BLaER1 (cell line): ENCODE results near the gene RASAL2.
"Not testable (repeated sequence)": the region's sequence is repeated elsewhere in the genome, so short reads cannot be mapped to it uniquely, and the experiment has no call there.

ENCODE experiments used
- H3K27ac ChIP-seq: shearing (Covaris generic); formaldehyde crosslinking; 2 replicates; pipeline ENCODE4 v1.8.1; 2022
- H3K27me3 ChIP-seq: shearing (Covaris generic); formaldehyde crosslinking; 2 replicates; pipeline ENCODE4 v1.8.1; 2022
- H3K36me3 ChIP-seq: shearing (Covaris generic); formaldehyde crosslinking; 2 replicates; pipeline ENCODE4 v1.8.1; 2022
- H3K4me1 ChIP-seq: shearing (Covaris generic); formaldehyde crosslinking; 2 replicates; pipeline ENCODE4 v1.8.1; 2022
- H3K4me2 ChIP-seq: shearing (Covaris generic); formaldehyde crosslinking; 2 replicates; pipeline ENCODE4 v1.8.1; 2022
- H3K4me3 ChIP-seq: shearing (Covaris generic); formaldehyde crosslinking; 2 replicates; pipeline ENCODE4 v1.8.1; 2022
- H3K9ac ChIP-seq: shearing (Covaris generic); formaldehyde crosslinking; 2 replicates; pipeline ENCODE4 v1.8.1; 2022
- H3K9me3 ChIP-seq: shearing (Covaris generic); formaldehyde crosslinking; 2 replicates; pipeline ENCODE4 v1.8.1; 2022
- H4K20me1 ChIP-seq: shearing (Covaris generic); formaldehyde crosslinking; 2 replicates; pipeline ENCODE4 v1.8.1; 2022
- Cebpa-rat ChIP-seq: shearing (Covaris generic); IDR thresholded peaks from 2 replicates; pipeline ENCODE4 v1.8.1; 2022

Gene RASAL2

GRCh38 chr1:178502330-178502714, 408.4 kb downstream of the RASAL2 start:
- Histone ChIP-seq H3K27me3 (no peaks in the 10 kb centered on the region), H3K9ac (no peak overlapping the region), H3K36me3 (no peaks in the 10 kb centered on the region), H4K20me1 (no peaks in the 10 kb centered on the region), H3K4me3 (no peak overlapping the region), H3K9me3 (no peaks in the 10 kb centered on the region), H3K4me1 (peaks cover 31% of the 10 kb centered on the region), H3K4me2 (no peak overlapping the region), H3K27ac (no peak overlapping the region)
- no peak for TF ChIP-seq Cebpa-rat

GRCh38 chr1:178502856-178503255, 409.0 kb downstream of the RASAL2 start:
- Histone ChIP-seq H3K4me1 (peaks cover 27% of the 10 kb centered on the region), H3K36me3 (no peaks in the 10 kb centered on the region), H3K4me3 (no peak overlapping the region), H4K20me1 (no peaks in the 10 kb centered on the region), H3K27me3 (no peaks in the 10 kb centered on the region), H3K4me2 (no peak overlapping the region), H3K27ac (no peak overlapping the region), H3K9me3 (no peaks in the 10 kb centered on the region), H3K9ac (no peak overlapping the region)
- no peak for TF ChIP-seq Cebpa-rat

- H3K4me2 ChIP-seq, H3K9me3 ChIP-seq, H3K9ac ChIP-seq, H3K27me3 ChIP-seq, H3K36me3 ChIP-seq, H3K4me3 ChIP-seq, H3K27ac ChIP-seq, H4K20me1 ChIP-seq: not testable (repeated sequence)
- peaks cover 23% of the 10 kb centered on the region for H3K4me1 ChIP-seq
Observed at GRCh38 chr1:178503316-178503715, 409.4 kb downstream of the RASAL2 start.

- no peak for TF ChIP-seq Cebpa-rat
- Histone ChIP-seq H3K27ac (no peak overlapping the region), H3K4me3 (no peak overlapping the region), H3K36me3 (no peaks in the 10 kb centered on the region), H3K4me1 (peaks cover 18% of the 10 kb centered on the region), H3K9ac (no peak overlapping the region), H4K20me1 (no peaks in the 10 kb centered on the region), H3K4me2 (no peak overlapping the region), H3K27me3 (no peaks in the 10 kb centered on the region), H3K9me3 (no peaks in the 10 kb centered on the region)
Observed at GRCh38 chr1:178503849-178504248, 409.9 kb downstream of the RASAL2 start.

GRCh38 chr1:178504286-178504685, 410.4 kb downstream of the RASAL2 start:
- no peak overlapping the region for H3K4me3 ChIP-seq
- no peak overlapping the region for H3K4me2 ChIP-seq
- no peak for TF ChIP-seq Cebpa-rat
- no peaks in the 10 kb centered on the region for H4K20me1 ChIP-seq
- no peaks in the 10 kb centered on the region for H3K36me3 ChIP-seq
- H3K4me1 ChIP-seq, result peaks cover 15% of the 10 kb centered on the region
- H3K9ac ChIP-seq, result no peak overlapping the region
- H3K27ac ChIP-seq, result no peak overlapping the region
- H3K9me3 ChIP-seq, result no peaks in the 10 kb centered on the region
- no peaks in the 10 kb centered on the region for H3K27me3 ChIP-seq

- no peaks in the 10 kb centered on the region for H3K36me3 ChIP-seq
- no peaks in the 10 kb centered on the region for H3K27me3 ChIP-seq
- H3K9me3 ChIP-seq, result no peaks in the 10 kb centered on the region
- H3K9ac ChIP-seq, result no peak overlapping the region
- H3K4me3 ChIP-seq, result no peak overlapping the region
- peaks cover 15% of the 10 kb centered on the region for H3K4me1 ChIP-seq
- peak overlapping the region; percentile 44 for H3K4me2 ChIP-seq
- no peak overlapping the region for H3K27ac ChIP-seq
- no peak for TF ChIP-seq Cebpa-rat
- no peaks in the 10 kb centered on the region for H4K20me1 ChIP-seq
Observed at GRCh38 chr1:178506177-178506576, 412.3 kb downstream of the RASAL2 start.

GRCh38 chr1:178506669-178507068, 412.8 kb downstream of the RASAL2 start:
- TF ChIP-seq Cebpa-rat, result no peak
- Histone ChIP-seq H3K9me3 (no peaks in the 10 kb centered on the region), H3K27me3 (no peaks in the 10 kb centered on the region), H3K4me2 (peak overlapping the region; percentile 44), H3K4me1 (peaks cover 15% of the 10 kb centered on the region), H3K36me3 (no peaks in the 10 kb centered on the region), H3K9ac (no peak overlapping the region), H3K4me3 (no peak overlapping the region), H3K27ac (peak overlapping the region; percentile 37), H4K20me1 (no peaks in the 10 kb centered on the region)

- no peak overlapping the region for H3K4me3 ChIP-seq
- TF ChIP-seq Cebpa-rat, result no peak
Observed at GRCh38 chr1:178509414-178510007, 415.6 kb downstream of the RASAL2 start.

GRCh38 chr1:178510155-178510554, 416.3 kb downstream of the RASAL2 start:
- Histone ChIP-seq H3K36me3 (no peaks in the 10 kb centered on the region), H3K9ac (no peak overlapping the region), H3K27me3 (no peaks in the 10 kb centered on the region), H3K4me1 (peaks cover 15% of the 10 kb centered on the region), H3K27ac (no peak overlapping the region), H3K9me3 (no peaks in the 10 kb centered on the region), H3K4me3 (no peak overlapping the region), H3K4me2 (no peak overlapping the region), H4K20me1 (no peaks in the 10 kb centered on the region)
- TF ChIP-seq Cebpa-rat, result no peak

More at GRCh38 chr1:178509414-178510007, 415.6 kb downstream of the RASAL2 start:
- no peaks in the 10 kb centered on the region for H3K27me3 ChIP-seq
- H3K9me3 ChIP-seq, result no peaks in the 10 kb centered on the region
- H3K27ac ChIP-seq, result no peak overlapping the region
- H3K4me1 ChIP-seq, result peaks cover 15% of the 10 kb centered on the region
- H3K36me3 ChIP-seq, result no peaks in the 10 kb centered on the region
- no peak overlapping the region for H3K9ac ChIP-seq
- H4K20me1 ChIP-seq, result no peaks in the 10 kb centered on the region
- H3K4me2 ChIP-seq, result no peak overlapping the region

GRCh38 chr1:178512566-178513277, 418.8 kb downstream of the RASAL2 start, which contains the start of gene TEX35:
Gene TEX35 (plus strand): TSS chr1:178513109. CDS start chr1:178513189, 80 bp downstream.
- Histone ChIP-seq H3K27ac (no peak within 1 kb of the TSS), H3K27me3 (no peaks in the 10 kb centered on the region), H4K20me1 (no peaks in the 10 kb centered on the region), H3K36me3 (no peaks in the 10 kb centered on the region), H3K9me3 (no peaks in the 10 kb centered on the region), H3K4me2 (no peak within 1 kb of the TSS), H3K4me3 (no peak within 1 kb of the TSS), H3K9ac (no peak within 1 kb of the TSS), H3K4me1 (no peaks in the 10 kb centered on the region)
- TF ChIP-seq Cebpa-rat, result no peak
